Effector CD8-positive, alpha-beta T cell (primary cell): Measurements from ENCODE around the gene SOX6.

Experiments used
- DNase-seq: peaks from one replicate; lab custom pipeline; 2025; lab: John Stamatoyannopoulos, UW

The SOX6 gene

DNA sequence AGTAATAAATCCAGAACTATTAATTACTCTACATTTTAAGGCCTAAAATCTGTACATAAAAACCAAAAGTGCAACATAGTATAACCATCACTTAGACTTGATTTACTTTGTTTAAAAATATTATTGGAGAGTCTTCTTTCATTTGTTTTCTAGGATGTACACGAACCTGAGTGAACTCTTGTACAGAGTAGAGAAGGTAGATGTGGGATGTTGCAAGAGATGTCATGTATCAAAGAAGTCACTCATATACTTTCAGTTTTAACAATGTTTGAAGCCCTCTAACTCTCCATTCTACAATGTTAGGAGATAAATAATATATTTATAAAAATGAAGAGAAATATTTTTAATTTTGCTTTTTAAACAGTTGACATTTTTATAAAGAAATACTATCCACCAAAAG lies 38.6 kb downstream of the SOX6 start:
- DNase-seq, result no peak

GRCh38 chr11:16313846-16314245 lies 42.5 kb downstream of the SOX6 start:
- no peak for DNase-seq

DNA sequence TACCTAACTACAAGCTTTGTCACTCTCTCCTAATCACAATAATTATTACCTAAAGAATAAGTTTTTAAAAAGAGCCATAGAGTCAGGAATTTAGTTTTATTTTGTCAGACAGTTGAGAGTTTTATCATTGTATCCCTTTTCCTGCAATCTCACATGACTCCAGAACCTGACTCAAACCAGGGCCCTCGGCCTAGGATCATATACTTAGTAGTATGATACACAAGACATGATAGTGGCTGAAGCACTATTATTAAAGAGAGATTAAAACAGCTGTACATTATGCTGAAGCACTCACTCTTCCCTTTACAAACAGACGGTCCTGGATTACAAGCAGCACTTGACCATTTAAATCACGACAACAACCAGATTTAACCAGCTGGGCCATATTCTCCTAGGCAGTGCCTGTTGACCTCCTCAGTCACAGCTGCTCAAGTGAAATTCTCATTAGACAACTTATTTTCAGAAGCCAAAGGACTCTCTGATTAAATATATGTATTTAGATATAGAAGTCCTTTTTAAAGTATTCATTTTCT lies 44.0 kb downstream of the SOX6 start:
- DNase-seq, result no peak

DNA sequence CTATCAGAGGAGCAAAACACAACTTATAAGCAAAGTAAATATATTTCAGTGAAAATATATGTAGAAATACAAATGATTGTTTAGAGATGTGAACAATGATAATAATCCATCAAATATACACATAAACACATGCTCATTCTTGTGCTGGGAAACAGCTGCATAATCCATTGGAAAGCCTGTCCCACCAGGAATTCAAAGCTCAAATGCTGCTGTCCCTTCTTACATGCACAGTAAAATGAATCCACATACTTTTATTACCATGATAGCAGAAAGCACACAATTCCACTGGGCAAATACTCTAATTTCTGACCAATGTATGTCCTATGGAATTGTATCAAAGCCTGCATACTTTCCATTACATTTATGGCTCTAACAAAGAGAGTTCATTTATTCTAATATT lies 44.5 kb downstream of the SOX6 start:
- no peak for DNase-seq

GRCh38 chr11:16310943-16311342 lies 45.4 kb downstream of the SOX6 start:
- DNase-seq, result no peak

DNA sequence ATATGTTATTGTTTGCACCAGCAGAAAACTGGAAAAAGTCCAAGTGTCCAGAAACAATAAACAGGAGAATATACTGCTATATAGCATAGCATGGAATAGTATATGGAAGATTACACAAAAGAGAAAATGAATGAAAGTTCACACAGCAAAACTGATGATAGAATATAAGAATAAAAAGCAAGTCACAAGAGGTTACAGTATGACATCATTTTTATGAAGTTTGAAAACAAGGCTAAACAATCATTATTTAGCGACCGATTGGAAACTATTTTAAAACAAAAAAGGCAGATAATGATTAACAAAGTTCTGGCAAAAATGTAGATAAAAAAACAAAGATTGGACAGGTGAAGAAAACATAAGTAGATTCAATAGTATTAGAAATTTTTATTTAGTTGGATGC lies 47.1 kb downstream of the SOX6 start:
- DNase-seq, result no peak

- no peak for DNase-seq
Observed at GRCh38 chr11:16301462-16301861, 54.9 kb downstream of the SOX6 start.

DNA sequence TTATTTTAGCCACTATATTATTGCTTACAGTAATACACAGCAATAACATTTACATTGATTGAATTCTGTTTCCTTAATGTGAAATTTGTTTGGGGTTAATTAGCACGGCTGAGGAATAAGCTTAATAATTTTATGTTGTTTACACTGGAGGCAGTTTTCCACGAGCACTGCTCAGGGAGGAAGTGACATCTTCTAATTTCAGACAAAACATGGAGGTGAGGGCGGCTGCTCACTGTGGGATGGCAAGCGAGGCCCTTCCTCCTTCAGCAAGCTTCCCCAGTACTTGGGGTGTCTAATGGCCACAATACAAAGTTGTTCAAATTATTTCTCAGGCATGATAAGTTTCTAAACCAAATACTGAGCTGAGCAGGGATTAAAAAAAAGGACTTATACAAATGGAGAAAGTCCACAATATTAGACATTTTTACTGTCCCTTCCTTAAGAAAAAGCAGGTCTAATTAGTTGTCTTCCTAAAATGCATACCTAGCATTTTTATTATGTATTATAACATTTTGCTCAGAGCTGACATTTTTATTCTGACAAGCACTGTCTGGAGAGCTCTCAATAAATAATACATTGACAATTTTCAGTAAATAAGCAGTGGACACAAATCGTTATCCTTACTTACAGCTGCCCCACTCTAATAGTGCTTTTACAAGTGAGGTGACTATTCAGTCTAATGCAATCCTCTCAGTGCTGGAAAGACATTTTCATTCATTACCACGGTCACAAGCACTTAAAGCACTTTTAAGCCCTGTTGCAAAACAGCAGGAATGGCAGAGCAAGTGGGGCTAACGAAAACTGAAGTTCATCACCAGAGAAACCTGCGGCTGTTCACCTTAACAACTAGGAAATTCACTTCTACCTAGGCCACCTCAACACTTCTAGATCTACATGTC lies 56.2 kb downstream of the SOX6 start:
- DNase-seq, result no peak

DNA sequence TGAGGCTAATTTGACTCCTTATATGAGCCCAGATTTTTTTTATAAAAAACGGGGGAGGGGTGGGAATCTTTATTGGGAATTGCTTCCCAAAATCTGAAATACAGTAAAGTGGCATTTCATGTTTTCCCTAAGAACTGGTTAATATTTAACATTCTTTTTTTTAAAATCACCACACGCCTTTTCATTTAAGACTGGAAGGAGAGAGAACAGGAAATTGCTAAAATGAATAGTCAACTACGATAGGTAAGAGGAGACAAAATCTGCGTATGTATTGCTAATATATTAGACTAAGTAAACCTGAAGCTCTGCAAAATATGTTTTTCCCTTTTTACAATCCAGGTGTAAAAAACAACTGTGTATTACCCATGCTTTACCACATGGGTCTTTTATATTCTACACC lies 57.0 kb downstream of the SOX6 start:
- DNase-seq, result no peak

DNA sequence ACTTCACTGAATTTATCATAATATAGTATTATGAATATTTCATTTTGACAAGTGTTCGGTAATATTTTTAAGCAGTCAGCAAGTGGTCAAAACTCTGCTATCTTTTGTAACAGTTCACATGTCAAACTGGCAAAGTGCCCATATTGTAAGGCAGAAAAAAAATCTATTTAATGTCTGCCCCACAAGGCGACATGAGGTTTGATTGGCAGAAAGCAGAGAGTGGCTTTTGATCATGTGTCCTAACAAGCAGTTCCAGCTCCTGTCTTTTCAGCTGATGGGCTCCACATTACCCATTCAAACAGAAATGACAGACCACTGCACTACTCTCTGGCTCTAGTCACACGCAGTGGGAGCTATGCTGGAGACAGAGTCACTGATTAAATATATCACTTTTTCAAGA lies 59.0 kb downstream of the SOX6 start:
- no peak for DNase-seq

DNA sequence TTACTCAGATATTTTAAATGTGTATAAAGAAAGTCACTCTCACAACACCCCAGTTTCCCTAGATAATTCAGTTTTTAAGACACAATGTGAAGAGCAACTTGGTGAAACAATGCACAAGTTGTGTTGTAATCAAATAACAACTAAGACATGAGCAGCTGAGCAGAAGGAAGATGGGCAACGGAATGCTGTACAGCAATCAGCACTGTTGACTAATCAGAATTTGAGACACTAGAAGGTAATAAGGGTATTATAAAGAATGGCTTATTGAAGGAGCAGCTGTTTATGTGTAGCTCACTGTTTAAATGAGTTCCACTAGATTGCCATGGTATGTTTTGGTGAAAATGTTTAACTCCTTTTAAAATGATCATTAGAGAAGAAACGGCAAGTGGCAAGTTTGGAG lies 60.1 kb downstream of the SOX6 start:
- DNase-seq, result no peak

- DNase-seq, result no peak
Observed at GRCh38 chr11:16295592-16295991, 60.8 kb downstream of the SOX6 start.

DNA sequence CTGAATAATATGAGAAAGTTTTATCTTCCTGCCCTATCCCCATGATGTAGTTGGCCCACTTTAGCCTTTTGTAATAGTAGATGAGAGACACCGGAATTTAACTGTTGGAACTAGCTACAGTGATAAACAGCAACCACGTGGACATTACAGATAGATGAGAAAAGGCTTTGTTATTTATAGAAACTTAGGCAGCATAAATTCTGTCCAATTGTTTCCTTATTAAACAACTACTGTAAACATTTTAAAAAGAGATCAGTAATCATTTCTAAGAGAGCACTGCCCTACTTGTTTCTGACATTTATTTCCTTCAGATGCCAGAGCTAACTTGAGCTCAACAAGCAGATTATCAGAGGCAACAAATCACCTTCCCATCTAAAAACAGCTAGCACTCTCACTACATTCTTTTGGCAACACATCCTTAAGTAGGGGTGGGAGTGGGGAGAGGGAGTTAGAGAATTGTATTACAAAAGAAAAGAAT lies 63.1 kb downstream of the SOX6 start:
- no peak for DNase-seq

DNA sequence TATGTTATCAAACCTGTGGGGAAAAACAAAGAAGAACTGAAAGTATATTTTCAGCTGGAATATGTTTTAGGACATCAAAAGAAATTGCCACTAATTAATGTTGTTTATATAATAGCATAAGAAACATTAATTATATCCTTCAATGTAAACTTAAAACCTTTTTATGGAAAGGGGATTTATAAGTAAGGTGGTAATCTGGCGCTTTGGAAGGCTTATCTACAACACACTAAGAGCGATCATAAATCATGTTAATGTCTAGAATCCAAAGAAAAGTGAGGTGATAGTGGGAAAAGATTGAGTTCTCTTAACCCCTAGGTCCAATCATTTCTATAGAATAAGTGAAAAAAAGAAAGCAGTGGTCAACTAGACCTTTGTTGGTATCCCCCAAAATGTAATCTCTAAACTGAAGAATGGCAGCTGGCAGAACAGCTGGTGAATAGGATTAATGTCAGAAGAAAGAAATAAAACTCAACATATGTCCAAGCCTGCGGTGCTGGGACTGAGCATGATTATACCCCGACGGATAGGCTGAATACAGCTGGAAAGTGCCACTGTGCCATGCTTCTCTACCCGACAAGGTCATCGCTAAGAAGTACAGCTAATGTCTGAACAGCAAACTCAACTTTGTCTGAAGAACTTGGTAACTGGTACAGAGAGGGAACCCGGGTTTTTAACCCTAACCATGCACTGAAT lies 64.0 kb downstream of the SOX6 start:
- no peak for DNase-seq

DNA sequence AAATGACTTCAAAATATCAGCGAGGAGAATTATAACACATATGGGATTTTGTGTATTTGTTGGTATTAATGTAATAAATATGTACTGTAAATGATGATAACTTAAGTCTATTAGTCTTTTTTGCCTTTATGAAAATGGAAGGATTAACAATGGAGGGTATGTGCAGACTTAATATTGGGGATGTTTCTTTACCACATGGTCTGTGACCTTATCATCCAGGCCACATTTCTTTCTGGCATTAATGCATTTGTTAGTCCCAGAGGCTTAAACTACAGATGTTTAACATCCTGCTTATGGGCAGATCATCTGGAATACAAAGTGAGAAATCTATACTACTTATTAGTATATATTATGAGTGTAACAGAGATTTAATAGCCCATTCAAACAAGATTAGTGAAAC lies 64.6 kb downstream of the SOX6 start:
- no peak for DNase-seq

- no peak for DNase-seq
Observed at GRCh38 chr11:16289541-16289940, 66.8 kb downstream of the SOX6 start.

GRCh38 chr11:16287630-16288280 lies 68.6 kb downstream of the SOX6 start:
- DNase-seq, result no peak

- DNase-seq, result no peak
Observed at GRCh38 chr11:16286095-16286494, 70.3 kb downstream of the SOX6 start.

GRCh38 chr11:16280256-16280682 lies 76.1 kb downstream of the SOX6 start:
- DNase-seq, result no peak

GRCh38 chr11:16279524-16279923 lies 76.8 kb downstream of the SOX6 start:
- DNase-seq, result no peak

GRCh38 chr11:16278979-16279378 lies 77.4 kb downstream of the SOX6 start:
- DNase-seq, result no peak

DNA sequence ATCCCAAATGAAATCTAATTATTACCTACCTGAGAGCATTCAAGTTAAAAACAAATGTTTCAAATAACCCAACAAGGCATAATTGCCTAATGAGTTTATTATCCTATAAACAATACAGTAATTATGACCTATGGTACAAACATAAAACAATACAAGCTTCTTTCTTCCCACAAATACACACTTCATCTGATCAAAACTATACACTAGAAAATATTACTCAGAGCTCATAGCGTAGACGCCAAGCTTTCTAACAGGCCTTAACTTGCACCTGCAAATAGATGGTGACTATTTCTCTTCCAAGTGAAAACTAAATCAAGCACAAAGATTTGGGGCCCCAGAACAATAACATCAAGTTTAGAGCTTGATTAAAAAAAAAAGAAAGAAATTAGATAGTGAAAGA lies 78.1 kb downstream of the SOX6 start:
- DNase-seq, result no peak
